IMR-90 (cell line): ENCODE results near the gene ZBTB7B. TPM values are rescaled to one million over a fixed set of nuclear protein-coding genes. Genes with fewer than 3 reads are reported as not detected.
A peak's percentile ranks its signal among the peaks of the same experiment; 100 is the strongest.

ENCODE experiments used
- ATAC-seq: fragments of 200-7000 bp; cut with Tn5 transposase; 2 replicates; pipeline ENCODE4 v1.9.1; 2020; ENCODE audit warnings: low read depth, mild to moderate bottlenecking, moderate library complexity
- BruUV-seq: library from RNA; stranded (reverse); fragments of 400-500 nt; replicated peaks from 2 replicates; lab custom pipeline; 2021; lab: Mats Ljungman, UMichigan
- CTCF ChIA-PET: fragments of 300-600 bp; formaldehyde crosslinking; extraction: SDS; loops from one replicate; lab custom pipeline; 2021; ENCODE audit warnings: antibody characterized with exemption; lab: Yijun Ruan, JAX
- POLR2A ChIA-PET: fragments of 300-600 bp; sonication (Branson Sonifier 250); formaldehyde crosslinking; loops from one replicate; lab custom pipeline; 2022; ENCODE audit warnings: antibody characterized with exemption; ENCODE audit not compliant: unreplicated experiment; lab: Charles Lee
- DNase-seq: peaks from one replicate; pipeline ENCODE4 v3.0.0; 2013
- H2AFZ ChIP-seq: replicated peaks from 2 replicates; pipeline ENCODE3; 2013; ENCODE audit warnings: low read length, mild to moderate bottlenecking; ENCODE audit not compliant: poor library complexity
- H2AK5ac ChIP-seq: 2 replicates; pipeline ENCODE4 v1.6.1; 2013; ENCODE audit warnings: low read depth, low read length, inconsistent platforms
- H2AK9ac ChIP-seq: replicated peaks from 2 replicates; pipeline ENCODE3; 2013; ENCODE audit warnings: mild to moderate bottlenecking, low read depth, low read length, moderate library complexity; ENCODE audit not compliant: poor library complexity
- H2BK120ac ChIP-seq: 2 replicates; pipeline ENCODE4 v1.6.1; 2013; ENCODE audit warnings: low read depth, low read length, inconsistent platforms
- H2BK15ac ChIP-seq: 3 replicates; pipeline ENCODE4 v1.6.1; 2013; ENCODE audit warnings: low read depth, low read length, inconsistent platforms
- H2BK20ac ChIP-seq: 2 replicates; pipeline ENCODE4 v1.6.1; 2013; ENCODE audit warnings: low read depth, mild to moderate bottlenecking, inconsistent platforms, low read length, moderate library complexity
- H2BK5ac ChIP-seq: 2 replicates; pipeline ENCODE4 v1.6.1; 2013; ENCODE audit warnings: mild to moderate bottlenecking, low read depth, low read length, inconsistent platforms; ENCODE audit not compliant: poor library complexity, severe bottlenecking
- H3K14ac ChIP-seq: replicated peaks from 2 replicates; pipeline ENCODE4 v1.6.1; 2013; ENCODE audit warnings: low read depth, low read length, inconsistent platforms
- H3K18ac ChIP-seq: 2 replicates; pipeline ENCODE4 v1.6.1; 2013; ENCODE audit warnings: low read depth, low read length, control low read depth
- H3K23ac ChIP-seq: 2 replicates; pipeline ENCODE4 v1.6.1; 2013; ENCODE audit warnings: low read depth, low read length, inconsistent platforms
- H3K27ac ChIP-seq: 2 replicates; pipeline ENCODE4 v1.5.1; 2013; ENCODE audit warnings: mild to moderate bottlenecking, control low read depth, low read length; ENCODE audit not compliant: insufficient read depth
- H3K27me3 ChIP-seq: 2 replicates; pipeline ENCODE4 v1.6.1; 2013; ENCODE audit warnings: low read length; ENCODE audit not compliant: control insufficient read depth, insufficient read depth
- H3K36me3 ChIP-seq: 2 replicates; pipeline ENCODE4 v1.6.1; 2013; ENCODE audit warnings: low read length, mixed read lengths; ENCODE audit not compliant: control insufficient read depth, insufficient read depth
- H3K4ac ChIP-seq: 2 replicates; pipeline ENCODE4 v1.6.1; 2013; ENCODE audit warnings: low read depth, low read length, inconsistent platforms
- H3K4me1 ChIP-seq: 2 replicates; pipeline ENCODE4 v1.6.1; 2013; ENCODE audit warnings: low read length, mixed read lengths; ENCODE audit not compliant: control insufficient read depth, insufficient read depth
- H3K4me2 ChIP-seq: 2 replicates; pipeline ENCODE4 v1.6.1; 2013; ENCODE audit warnings: low read depth, mild to moderate bottlenecking, control low read depth, low read length, moderate library complexity
- H3K4me3 ChIP-seq: 2 replicates; pipeline ENCODE4 v1.5.1; 2013; ENCODE audit warnings: low read depth, mild to moderate bottlenecking, control low read depth, low read length, moderate library complexity; ENCODE audit not compliant: insufficient read depth
- H3K56ac ChIP-seq: 2 replicates; pipeline ENCODE4 v1.6.1; 2013; ENCODE audit warnings: low read length, inconsistent platforms; ENCODE audit not compliant: insufficient read depth; ENCODE audit errors: extremely low read depth
- H3K79me1 ChIP-seq, 2 experiments: 2 replicates each; pipeline ENCODE4 v1.6.1; 2013; ENCODE audit warnings: low read length in 2 of 2, inconsistent platforms in 1 of 2, low read depth in 1 of 2
- H3K9ac ChIP-seq: 2 replicates; pipeline ENCODE4 v1.6.1; 2013; ENCODE audit warnings: low read depth, low read length, control low read depth
- H3K9me1 ChIP-seq: 2 replicates; pipeline ENCODE4 v1.6.1; 2013; ENCODE audit warnings: low read length, inconsistent platforms; ENCODE audit not compliant: insufficient read depth
- H3K9me3 ChIP-seq: 2 replicates; pipeline ENCODE4 v1.6.1; 2013; ENCODE audit warnings: low read length; ENCODE audit not compliant: control insufficient read depth, insufficient read depth
- H4K20me1 ChIP-seq: 2 replicates; pipeline ENCODE4 v1.6.1; 2013; ENCODE audit warnings: low read length, inconsistent platforms; ENCODE audit not compliant: insufficient read depth
- H4K5ac ChIP-seq: 2 replicates; pipeline ENCODE4 v1.6.1; 2013; ENCODE audit warnings: mild to moderate bottlenecking, low read depth, low read length, control low read depth
- H4K8ac ChIP-seq, 2 experiments: 2 replicates each; pipeline ENCODE4 v1.6.1; 2013; ENCODE audit warnings: low read depth in 2 of 2, low read length in 2 of 2, control low read depth in 1 of 2, inconsistent platforms in 1 of 2
- H4K91ac ChIP-seq: 2 replicates; pipeline ENCODE4 v1.6.1; 2013; ENCODE audit warnings: low read depth, low read length, inconsistent platforms; ENCODE audit not compliant: insufficient read depth
- CEBPB ChIP-seq: IDR thresholded peaks from 2 replicates; pipeline ENCODE4 v1.6.1; 2012; ENCODE audit warnings: low read depth, low read length, improper control_type of control experiment
- MAZ ChIP-seq: IDR thresholded peaks from 2 replicates; pipeline ENCODE4 v1.6.1; 2012; ENCODE audit warnings: low read depth, mild to moderate bottlenecking, low read length, improper control_type of control experiment, moderate library complexity, borderline replicate concordance
- POLR2A ChIP-seq: IDR thresholded peaks from 2 replicates; pipeline ENCODE4 v1.6.1; 2012; ENCODE audit warnings: mild to moderate bottlenecking, low read depth, low read length
- SMC3 ChIP-seq: fragments of 150-350 bp; IDR thresholded peaks from 2 replicates; pipeline ENCODE4 v1.6.1; 2016; ENCODE audit warnings: low read depth, mild to moderate bottlenecking, antibody characterized with exemption, low read length, moderate library complexity
- WGBS, 2 experiments: methylation state at CpG; one replicate each; pipeline versions ENCODE4 v1.1.5 to v1.1.7; 2013; ENCODE audit warnings: missing lambda C conversion rate in 2 of 2; ENCODE audit not compliant: insufficient read length in 1 of 2; ENCODE audit errors: extremely low coverage in 2 of 2; 5-methylcytosine and 5-hydroxymethylcytosine counted together
- dilution Hi-C: fragments of 300-500 bp; cut with HindIII; formaldehyde crosslinking; loops from one replicate; pipeline ENCODE4 v1.14.3; 2018; ENCODE audit warnings: low sequenced_read_pairs; ENCODE audit not compliant: unreplicated experiment
- in situ Hi-C: fragments of 300-500 bp; cut with MboI; formaldehyde crosslinking; loops from 3 replicates; pipeline ENCODE4 v1.14.3; 2019; ENCODE audit warnings: low sequenced_read_pairs, inconsistent platforms, mixed read lengths
- intact Hi-C: fragments of 100-400 bp; cut with micrococcal nuclease; formaldehyde crosslinking; loops from 2 replicates; pipeline ENCODE4 v1.10.0; 2022
- polyA plus RNA-seq, 3 experiments: library from polyadenylated mRNA; depleted of rRNA; stranded (reverse); fragments of >200 nt; gene quantifications; 2 replicates each; pipeline ENCODE4 v1.2.3, GENCODE V29; 2012; ENCODE audit warnings: low replicate concordance in 1 of 3
- total RNA-seq: library from RNA; depleted of rRNA; stranded (reverse); fragments of >200 nt; gene quantifications from 2 replicates; pipeline ENCODE4 v1.2.3, GENCODE V29; 2012

ZBTB7B gene
- total and polyA plus RNA-seq, 2 of the 4 experiments (the other 2 are of a cell fraction) = 7.7 to 17.4 TPM

- dilution Hi-C loops (no loop called here), in situ Hi-C loops (no loop called here), intact Hi-C loops (loop anchor here (1.0 to 5.0 kb wide), 2 partner anchors 21 to 106 kb away; partner anchors contain the start of gene PBXIP1)
- 0 out of 2 replicates have a peak within 1 kb of the TSS, but pooled peaks have one; percentile 64 for H3K4ac ChIP-seq
- H4K8ac ChIP-seq = peak within 1 kb of the TSS in 1 of 2 experiments; percentile 36; a peak in 1 of 4 replicates
- no peak within 1 kb of the TSS for H2BK120ac ChIP-seq
- H3K56ac ChIP-seq = no peak within 1 kb of the TSS
- H3K9me3 ChIP-seq = no peaks in the 10 kb centered on the region
- CTCF ChIA-PET = interaction anchor here (0.6 to 2.1 kb wide), 2 partner anchors 28 to 579 kb away, joined by 5 to 7 read pairs; no protein-coding TSS in a partner anchor
- H3K14ac ChIP-seq = 0 out of 2 replicates have a peak within 1 kb of the TSS, but pooled peaks have one; percentile 27
- H3K27ac ChIP-seq = peak within 1 kb of the TSS; percentile 44
- 0% methylated on average over 16 of the region's 57 CpGs; no CpG with 5 or more reads in 1 of the 2 experiments for WGBS, 2 experiments
- POLR2A ChIA-PET = no interaction called here
- no peak within 1 kb of the TSS for H2BK20ac ChIP-seq
- TF ChIP-seq SMC3 (no peak), CEBPB (no peak), MAZ (peak; percentile 69; the same call in 1 of the 2 replicates), POLR2A (peak; percentile 53; the same call in 1 of the 2 replicates)
- peak within 1 kb of the TSS; percentile 37 for H2BK5ac ChIP-seq
- no TSS peak for BruUV-seq
- ATAC-seq (peak; percentile 91), DNase-seq (peak; percentile 80)
- no peak within 1 kb of the TSS for H3K18ac ChIP-seq
- no peaks in the 10 kb centered on the region for H3K27me3 ChIP-seq
- peaks cover 4% of the 10 kb centered on the region; the same call in 1 of the 2 replicates for H3K4me1 ChIP-seq
- H4K91ac ChIP-seq = peak within 1 kb of the TSS; percentile 25; the same call in 1 of the 2 replicates
- no peak within 1 kb of the TSS for H4K5ac ChIP-seq
- H4K20me1 ChIP-seq = peaks cover 17% of the 10 kb centered on the region
- H3K23ac ChIP-seq = peak within 1 kb of the TSS; percentile 63; the same call in 1 of the 2 replicates
- peaks cover 10% of the 10 kb centered on the region; the same call in 1 of the 2 replicates for H3K36me3 ChIP-seq
- H3K4me3 ChIP-seq = peak within 1 kb of the TSS; percentile 90
- H2AK9ac ChIP-seq = peak within 1 kb of the TSS; percentile 66
- no peak within 1 kb of the TSS for H2AK5ac ChIP-seq
- peak within 1 kb of the TSS; percentile 76 for H3K4me2 ChIP-seq
- H3K9me1 ChIP-seq = peaks cover 3% of the 10 kb centered on the region; the same call in 1 of the 2 replicates
- H2BK15ac ChIP-seq = no peak within 1 kb of the TSS
- H3K9ac ChIP-seq = peak within 1 kb of the TSS; percentile 49
- H2AFZ ChIP-seq = peak within 1 kb of the TSS; percentile 96
- peaks cover 10 to 17% of the 10 kb centered on the region in 2 experiments for H3K79me1 ChIP-seq
Measured at GRCh38 chr1:155063550-155064110, 61.0 kb downstream of the ZBTB7B start, which contains the start of gene EFNA4. Gene EFNA4 (plus strand): TSS chr1:155063740. CDS start chr1:155063824, 84 bp downstream.
